H9 (cell line): ENCODE results near the gene C2orf92. TPM values are rescaled to one million over a fixed set of nuclear protein-coding genes. Genes with fewer than 3 reads are reported as not detected.

ENCODE experiments used
- DNase-seq: peaks from one replicate; pipeline ENCODE4 v3.0.0-alpha.2; 2017
- H2AFZ ChIP-seq: one replicate; pipeline ENCODE4 v1.6.1; 2013; ENCODE audit warnings: mild to moderate bottlenecking, low read length, control low read depth, moderate library complexity
- H2AK5ac ChIP-seq: 2 replicates; pipeline ENCODE4 v1.6.1; 2013; ENCODE audit warnings: low read length, control low read depth, mixed read lengths; ENCODE audit not compliant: insufficient read length
- H2BK120ac ChIP-seq: one replicate; pipeline ENCODE4 v1.6.1; 2013; ENCODE audit warnings: low read depth, mild to moderate bottlenecking, low read length, control low read depth, inconsistent platforms; ENCODE audit not compliant: poor library complexity, severe bottlenecking
- H2BK12ac ChIP-seq: 2 replicates; pipeline ENCODE4 v1.6.1; 2013; ENCODE audit warnings: low read length, control low read depth, mixed read lengths, low read depth; ENCODE audit not compliant: insufficient read length
- H2BK15ac ChIP-seq: 2 replicates; pipeline ENCODE4 v1.6.1; 2013; ENCODE audit warnings: low read depth, low read length, control low read depth
- H2BK20ac ChIP-seq: one replicate; pipeline ENCODE4 v1.6.1; 2013; ENCODE audit warnings: low read depth, mild to moderate bottlenecking, low read length, control low read depth, inconsistent platforms; ENCODE audit not compliant: poor library complexity, severe bottlenecking
- H2BK5ac ChIP-seq: 2 replicates; pipeline ENCODE4 v1.6.1; 2013; ENCODE audit warnings: low read length, control low read depth, mixed read lengths; ENCODE audit not compliant: insufficient read length
- H3K14ac ChIP-seq: 2 replicates; pipeline ENCODE4 v1.6.1; 2013; ENCODE audit warnings: low read length, control low read depth; ENCODE audit not compliant: insufficient read depth
- H3K18ac ChIP-seq: 2 replicates; pipeline ENCODE4 v1.6.1; 2013; ENCODE audit warnings: low read depth, mild to moderate bottlenecking, mixed read lengths, low read length, control low read depth; ENCODE audit not compliant: insufficient read length
- H3K23ac ChIP-seq: 2 replicates; pipeline ENCODE4 v1.6.1; 2013; ENCODE audit warnings: low read length, control low read depth, mixed read lengths, low read depth; ENCODE audit not compliant: insufficient read length
- H3K23me2 ChIP-seq: 2 replicates; pipeline ENCODE4 v1.6.1; 2013; ENCODE audit warnings: low read depth, mild to moderate bottlenecking, mixed read lengths, low read length, control low read depth; ENCODE audit not compliant: insufficient read length, poor library complexity, severe bottlenecking
- H3K27ac ChIP-seq: 2 replicates; pipeline ENCODE4 v1.5.1; 2013; ENCODE audit warnings: low read length, control low read depth, mixed read lengths, low read depth; ENCODE audit not compliant: insufficient read length
- H3K27me3 ChIP-seq: 2 replicates; pipeline ENCODE4 v1.6.1; 2013; ENCODE audit warnings: low read length, control low read depth, inconsistent platforms; ENCODE audit not compliant: insufficient read depth
- H3K4ac ChIP-seq: 2 replicates; pipeline ENCODE4 v1.6.1; 2013; ENCODE audit warnings: low read depth, mild to moderate bottlenecking, control low read depth, inconsistent platforms, low read length, moderate library complexity
- H3K4me1 ChIP-seq: 2 replicates; pipeline ENCODE4 v1.6.1; 2013; ENCODE audit warnings: low read length, control low read depth, inconsistent platforms; ENCODE audit not compliant: insufficient read depth
- H3K4me2 ChIP-seq: 2 replicates; pipeline ENCODE4 v1.6.1; 2013; ENCODE audit warnings: low read length, control low read depth, mixed read lengths; ENCODE audit not compliant: insufficient read length, insufficient read depth
- H3K56ac ChIP-seq: 2 replicates; pipeline ENCODE4 v1.6.1; 2013; ENCODE audit warnings: low read depth, mild to moderate bottlenecking, mixed read lengths, low read length, control low read depth; ENCODE audit not compliant: insufficient read length
- H3K79me1 ChIP-seq: 2 replicates; pipeline ENCODE4 v1.6.1; 2013; ENCODE audit warnings: low read depth, mild to moderate bottlenecking, moderate library complexity, low read length, control low read depth, inconsistent platforms; ENCODE audit not compliant: insufficient read depth, poor library complexity, severe bottlenecking
- H3K79me2 ChIP-seq: 2 replicates; pipeline ENCODE4 v1.6.1; 2013; ENCODE audit warnings: low read length, control low read depth, inconsistent platforms; ENCODE audit not compliant: insufficient read depth
- H3K9ac ChIP-seq: 2 replicates; pipeline ENCODE4 v1.6.1; 2013; ENCODE audit warnings: low read length, control low read depth, mixed read lengths; ENCODE audit not compliant: insufficient read length; ENCODE audit errors: extremely low read depth
- H3K9me3 ChIP-seq: one replicate; pipeline ENCODE4 v1.6.1; 2013; ENCODE audit warnings: low read depth, low read length, inconsistent platforms; ENCODE audit not compliant: control insufficient read depth
- H3T11ph ChIP-seq: one replicate; pipeline ENCODE4 v1.6.1; 2013; ENCODE audit warnings: mild to moderate bottlenecking, low read length, control low read depth, inconsistent platforms
- H4K20me1 ChIP-seq: one replicate; pipeline ENCODE4 v1.6.1; 2013; ENCODE audit not compliant: control insufficient read depth, insufficient read length, insufficient read depth
- H4K5ac ChIP-seq: 2 replicates; pipeline ENCODE4 v1.6.1; 2013; ENCODE audit warnings: low read depth, mild to moderate bottlenecking, mixed read lengths, low read length, control low read depth; ENCODE audit not compliant: insufficient read length
- H4K8ac ChIP-seq: replicated peaks from 2 replicates; pipeline ENCODE4 v1.6.1; 2013; ENCODE audit warnings: low read length, control low read depth, mixed read lengths, low read depth; ENCODE audit not compliant: insufficient read length
- H4K91ac ChIP-seq: 2 replicates; pipeline ENCODE4 v1.6.1; 2013; ENCODE audit warnings: low read depth, mild to moderate bottlenecking, moderate library complexity, mixed read lengths, low read length, control low read depth; ENCODE audit not compliant: insufficient read length
- H3K27ac Mint-ChIP-seq, 3 experiments: 2 replicates in 2 of 3; 3 replicates in 1 of 3; pipeline ENCODE4 v1.8.0; 2020 to 2021; ENCODE audit warnings: mixed read lengths in 3 of 3, mild to moderate bottlenecking in 1 of 3, moderate library complexity in 1 of 3
- H3K27me3 Mint-ChIP-seq: 2 replicates; pipeline ENCODE4 v1.8.0; 2021; ENCODE audit warnings: low read depth, mild to moderate bottlenecking, moderate library complexity, mixed read lengths
- H3K36me3 Mint-ChIP-seq, 3 experiments: 2 replicates in 2 of 3; 3 replicates in 1 of 3; pipeline ENCODE4 v1.8.0; 2020 to 2021; ENCODE audit warnings: low read depth in 3 of 3, mixed read lengths in 3 of 3; ENCODE audit not compliant: insufficient read depth in 1 of 3
- H3K4me1 Mint-ChIP-seq, 2 experiments: 2 replicates each; pipeline ENCODE4 v1.8.0; 2020; ENCODE audit warnings: mixed read lengths in 2 of 2
- H3K4me3 Mint-ChIP-seq, 2 experiments: 2 replicates in 1 of 2; 3 replicates in 1 of 2; pipeline ENCODE4 v1.8.0; 2020 to 2021; ENCODE audit warnings: mild to moderate bottlenecking in 2 of 2, mixed read lengths in 2 of 2, moderate library complexity in 1 of 2
- H3K9me3 Mint-ChIP-seq, 2 experiments: 2 replicates in 1 of 2; 3 replicates in 1 of 2; pipeline ENCODE4 v1.8.0; 2020; ENCODE audit warnings: mild to moderate bottlenecking in 2 of 2, mixed read lengths in 2 of 2, moderate library complexity in 1 of 2
- WGBS: extraction: QIAGEN DNeasy Blood & Tissue Kit; methylation state at CpG from one replicate; pipeline ENCODE4 v1.1.7; 2013; ENCODE audit warnings: missing lambda C conversion rate, low lambda C conversion rate, mixed read lengths; ENCODE audit not compliant: insufficient read length; ENCODE audit errors: extremely low coverage; 5-methylcytosine and 5-hydroxymethylcytosine counted together
- total RNA-seq: library from RNA; stranded (reverse); gene quantifications from 2 replicates; pipeline ENCODE4 v1.2.1, GENCODE V29; 2021
- TF ChIP-seq, protein P1 (sequence below): fragments of 200-600 bp; sonication (generic); conservative IDR thresholded peaks from 3 replicates; pipeline ENCODE4 v1.8.0; 2021; ENCODE audit warnings: antibody characterized with exemption, mild to moderate bottlenecking

Gene C2orf92
- total RNA-seq, 1 experiment from 2014 or later: 7.3 TPM

DNA sequence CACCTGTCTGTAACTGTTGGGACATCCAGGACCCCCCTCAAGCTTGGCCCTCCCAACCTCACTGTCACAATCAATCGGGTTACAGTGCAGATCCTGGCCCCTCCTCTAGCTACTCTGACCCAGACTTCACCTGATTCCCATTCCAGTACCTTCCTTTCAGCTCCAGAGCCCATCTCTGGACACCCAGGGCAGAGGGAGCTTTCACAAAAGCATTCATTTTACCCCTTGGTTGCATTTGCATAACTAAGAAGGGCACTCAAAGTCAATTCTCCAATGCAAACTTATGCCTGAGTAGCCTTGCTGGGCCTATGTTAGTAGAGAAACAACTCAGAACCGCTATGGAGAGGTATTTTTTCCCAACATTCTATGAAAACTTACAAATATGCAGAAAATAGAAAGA, 51.2 kb downstream of the C2orf92 start:
- H2BK12ac ChIP-seq: no peak overlapping the region
- H3K4me1 ChIP-seq: peaks cover 6% of the 10 kb centered on the region
- no peaks in the 10 kb centered on the region for H3K27me3 ChIP-seq
- H3K9me3 ChIP-seq: no peaks in the 10 kb centered on the region
- H3K4ac ChIP-seq: no peak overlapping the region
- no peak overlapping the region for H2BK20ac ChIP-seq
- Mint-ChIP-seq H3K9me3 (no peaks in the 10 kb centered on the region; a peak in 1 of 5 replicates), H3K4me3 (peak overlapping the region in 1 of 2 experiments; percentile 60; a peak in 2 of 5 replicates), H3K36me3 (no peaks in the 10 kb centered on the region; a peak in 1 of 7 replicates), H3K27me3 (peaks cover 5% of the 10 kb centered on the region), H3K4me1 (peaks cover 23 to 26% of the 10 kb centered on the region in 2 experiments), H3K27ac (peak overlapping the region; percentile 84 to 93 (median 86); a peak in 6 of 7 replicates)
- TF ChIP-seq, protein P1, sequence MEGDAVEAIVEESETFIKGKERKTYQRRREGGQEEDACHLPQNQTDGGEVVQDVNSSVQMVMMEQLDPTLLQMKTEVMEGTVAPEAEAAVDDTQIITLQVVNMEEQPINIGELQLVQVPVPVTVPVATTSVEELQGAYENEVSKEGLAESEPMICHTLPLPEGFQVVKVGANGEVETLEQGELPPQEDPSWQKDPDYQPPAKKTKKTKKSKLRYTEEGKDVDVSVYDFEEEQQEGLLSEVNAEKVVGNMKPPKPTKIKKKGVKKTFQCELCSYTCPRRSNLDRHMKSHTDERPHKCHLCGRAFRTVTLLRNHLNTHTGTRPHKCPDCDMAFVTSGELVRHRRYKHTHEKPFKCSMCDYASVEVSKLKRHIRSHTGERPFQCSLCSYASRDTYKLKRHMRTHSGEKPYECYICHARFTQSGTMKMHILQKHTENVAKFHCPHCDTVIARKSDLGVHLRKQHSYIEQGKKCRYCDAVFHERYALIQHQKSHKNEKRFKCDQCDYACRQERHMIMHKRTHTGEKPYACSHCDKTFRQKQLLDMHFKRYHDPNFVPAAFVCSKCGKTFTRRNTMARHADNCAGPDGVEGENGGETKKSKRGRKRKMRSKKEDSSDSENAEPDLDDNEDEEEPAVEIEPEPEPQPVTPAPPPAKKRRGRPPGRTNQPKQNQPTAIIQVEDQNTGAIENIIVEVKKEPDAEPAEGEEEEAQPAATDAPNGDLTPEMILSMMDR: no peak
- no peak overlapping the region for H2AFZ ChIP-seq
- no peak overlapping the region for H4K91ac ChIP-seq
- no peak overlapping the region for H2BK5ac ChIP-seq
- no peak overlapping the region for H2BK15ac ChIP-seq
- no peak overlapping the region for H4K5ac ChIP-seq
- no peak overlapping the region for H3K4me2 ChIP-seq
- H3T11ph ChIP-seq: no peak overlapping the region
- H3K27ac ChIP-seq: no peak overlapping the region
- H3K9ac ChIP-seq: no peak overlapping the region
- WGBS: no CpG with 5 or more reads among the region's 2 CpGs
- no peak for DNase-seq
- H2AK5ac ChIP-seq: no peak overlapping the region
- no peak overlapping the region for H3K14ac ChIP-seq
- H3K79me1 ChIP-seq: no peaks in the 10 kb centered on the region
- H2BK120ac ChIP-seq: no peak overlapping the region
- no peaks in the 10 kb centered on the region for H3K23me2 ChIP-seq
- no peak overlapping the region for H3K23ac ChIP-seq
- no peaks in the 10 kb centered on the region for H3K79me2 ChIP-seq
- H3K18ac ChIP-seq: no peak overlapping the region
- H4K8ac ChIP-seq: no peak overlapping the region
- no peak overlapping the region for H3K56ac ChIP-seq
- H4K20me1 ChIP-seq: no peaks in the 10 kb centered on the region
